HEK293T (cell line): Measurements from ENCODE around the gene CADPS.

Experiments
- ARNT ChIP-seq: fragments of 450-650 bp; IDR thresholded peaks from 2 replicates; pipeline ENCODE4 v1.6.1; 2017; ENCODE audit warnings: mild to moderate bottlenecking
- CTBP1 ChIP-seq: fragments of 450-650 bp; IDR thresholded peaks from 2 replicates; pipeline ENCODE4 v1.6.1; 2016; ENCODE audit warnings: borderline replicate concordance
- FOXA1 ChIP-seq: fragments of 450-650 bp; IDR thresholded peaks from 2 replicates; pipeline ENCODE4 v1.6.1; 2016; ENCODE audit warnings: mild to moderate bottlenecking
- FOXK2 ChIP-seq: fragments of 450-650 bp; IDR thresholded peaks from 2 replicates; pipeline ENCODE4 v1.6.1; 2016; ENCODE audit warnings: mild to moderate bottlenecking
- FOXM1 ChIP-seq: fragments of 450-650 bp; IDR thresholded peaks from 2 replicates; pipeline ENCODE4 v1.6.1; 2017; ENCODE audit warnings: mild to moderate bottlenecking, borderline replicate concordance
- HDGF ChIP-seq: fragments of 450-650 bp; IDR thresholded peaks from 2 replicates; pipeline ENCODE4 v1.6.1; 2017; ENCODE audit warnings: antibody characterized with exemption, borderline replicate concordance
- L3MBTL2 ChIP-seq: fragments of 450-650 bp; conservative IDR thresholded peaks from 2 replicates; pipeline ENCODE4 v1.6.1; 2016; ENCODE audit warnings: mild to moderate bottlenecking
- LEF1 ChIP-seq: fragments of 450-650 bp; IDR thresholded peaks from 2 replicates; pipeline ENCODE4 v1.6.1; 2017; ENCODE audit warnings: mild to moderate bottlenecking, borderline replicate concordance
- NFRKB ChIP-seq: fragments of 450-650 bp; IDR thresholded peaks from 2 replicates; pipeline ENCODE4 v1.6.1; 2016; ENCODE audit warnings: mild to moderate bottlenecking, moderate library complexity
- PKNOX1 ChIP-seq: fragments of 450-650 bp; IDR thresholded peaks from 2 replicates; pipeline ENCODE4 v1.6.1; 2016
- SP1 ChIP-seq: fragments of 450-650 bp; IDR thresholded peaks from 2 replicates; pipeline ENCODE4 v1.6.1; 2017
- SUZ12 ChIP-seq: fragments of 450-650 bp; IDR thresholded peaks from 2 replicates; pipeline ENCODE4 v1.6.1; 2016; ENCODE audit warnings: mild to moderate bottlenecking
- TARDBP ChIP-seq: fragments of 450-650 bp; IDR thresholded peaks from 2 replicates; pipeline ENCODE4 v1.6.1; 2016
- ZNF384 ChIP-seq: fragments of 450-650 bp; IDR thresholded peaks from 2 replicates; pipeline ENCODE4 v1.6.1; 2016

GRCh38 chr3:62777130-62777529 is 98.1 kb downstream of the CADPS start:
- no peak for TF ChIP-seq ARNT
- TF ChIP-seq SP1 = no peak
- no peak for TF ChIP-seq FOXK2
- TF ChIP-seq FOXA1 = no peak
- TF ChIP-seq PKNOX1 = no peak
- TF ChIP-seq NFRKB = no peak
- TF ChIP-seq CTBP1 = no peak
- TF ChIP-seq FOXM1 = no peak
- no peak for TF ChIP-seq L3MBTL2
- TF ChIP-seq LEF1 = no peak
- TF ChIP-seq SUZ12 = no peak
- TF ChIP-seq TARDBP = no peak
- TF ChIP-seq ZNF384 = no peak
- TF ChIP-seq HDGF = no peak
